IMR-90 (cell line): Measurements from ENCODE around the gene ANTXR1.

Source experiments
- CHD1 ChIP-seq: IDR thresholded peaks from 2 replicates; pipeline ENCODE4 v1.6.1; 2012; ENCODE audit warnings: low read depth, low read length, improper control_type of control experiment
- MAZ ChIP-seq: IDR thresholded peaks from 2 replicates; pipeline ENCODE4 v1.6.1; 2012; ENCODE audit warnings: low read depth, mild to moderate bottlenecking, low read length, improper control_type of control experiment, moderate library complexity, borderline replicate concordance
- NFE2L2 ChIP-seq: fragments of 150-350 bp; IDR thresholded peaks from 2 replicates; pipeline ENCODE4 v1.6.1; 2016; ENCODE audit warnings: low read depth, mild to moderate bottlenecking, low read length
- POLR2A ChIP-seq: IDR thresholded peaks from 2 replicates; pipeline ENCODE4 v1.6.1; 2012; ENCODE audit warnings: mild to moderate bottlenecking, low read depth, low read length
- RFX5 ChIP-seq: IDR thresholded peaks from 2 replicates; pipeline ENCODE4 v1.8.0; 2012; ENCODE audit warnings: low read depth, mild to moderate bottlenecking, low read length, moderate library complexity
- SMC3 ChIP-seq: fragments of 150-350 bp; IDR thresholded peaks from 2 replicates; pipeline ENCODE4 v1.6.1; 2016; ENCODE audit warnings: low read depth, mild to moderate bottlenecking, antibody characterized with exemption, low read length, moderate library complexity
- TF ChIP-seq, protein P1 (sequence below): fragments of 150-350 bp; IDR thresholded peaks from 2 replicates; pipeline ENCODE4 v1.6.1; 2016; ENCODE audit warnings: low read depth, mild to moderate bottlenecking, low read length, moderate library complexity, borderline replicate concordance
- TF ChIP-seq, protein P2 (sequence below): conservative IDR thresholded peaks from 2 replicates; pipeline ENCODE4 v1.5.1; 2012; ENCODE audit warnings: mild to moderate bottlenecking, low read depth, low read length, improper control_type of control experiment
- TF ChIP-seq, protein P3 (sequence below): fragments of 150-350 bp; IDR thresholded peaks from 2 replicates; pipeline ENCODE4 v1.6.1; 2017; ENCODE audit warnings: mild to moderate bottlenecking, antibody characterized with exemption, low read length, low read depth

DNA sequence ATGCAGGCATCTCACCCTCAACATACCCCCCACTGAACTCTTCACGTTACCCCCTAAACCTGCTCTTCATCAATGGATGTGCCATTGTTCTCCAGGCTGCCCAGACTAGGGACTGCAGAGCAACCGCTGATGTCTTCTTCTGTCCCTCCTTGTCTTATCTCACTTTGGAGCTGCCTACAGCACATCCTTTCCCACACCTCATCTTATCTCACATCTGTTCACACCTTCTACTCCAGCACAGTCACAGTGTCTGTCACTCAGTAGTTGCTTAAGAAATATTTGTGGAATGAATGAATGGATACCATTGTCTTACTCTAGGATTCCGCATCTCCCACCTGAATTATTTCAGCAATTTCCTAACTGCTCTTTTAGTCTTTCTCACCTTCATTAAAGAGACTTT lies 144.5 kb downstream of the ANTXR1 start:
- TF ChIP-seq, protein P1, sequence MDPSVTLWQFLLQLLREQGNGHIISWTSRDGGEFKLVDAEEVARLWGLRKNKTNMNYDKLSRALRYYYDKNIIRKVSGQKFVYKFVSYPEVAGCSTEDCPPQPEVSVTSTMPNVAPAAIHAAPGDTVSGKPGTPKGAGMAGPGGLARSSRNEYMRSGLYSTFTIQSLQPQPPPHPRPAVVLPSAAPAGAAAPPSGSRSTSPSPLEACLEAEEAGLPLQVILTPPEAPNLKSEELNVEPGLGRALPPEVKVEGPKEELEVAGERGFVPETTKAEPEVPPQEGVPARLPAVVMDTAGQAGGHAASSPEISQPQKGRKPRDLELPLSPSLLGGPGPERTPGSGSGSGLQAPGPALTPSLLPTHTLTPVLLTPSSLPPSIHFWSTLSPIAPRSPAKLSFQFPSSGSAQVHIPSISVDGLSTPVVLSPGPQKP = no peak
- TF ChIP-seq, protein P2, sequence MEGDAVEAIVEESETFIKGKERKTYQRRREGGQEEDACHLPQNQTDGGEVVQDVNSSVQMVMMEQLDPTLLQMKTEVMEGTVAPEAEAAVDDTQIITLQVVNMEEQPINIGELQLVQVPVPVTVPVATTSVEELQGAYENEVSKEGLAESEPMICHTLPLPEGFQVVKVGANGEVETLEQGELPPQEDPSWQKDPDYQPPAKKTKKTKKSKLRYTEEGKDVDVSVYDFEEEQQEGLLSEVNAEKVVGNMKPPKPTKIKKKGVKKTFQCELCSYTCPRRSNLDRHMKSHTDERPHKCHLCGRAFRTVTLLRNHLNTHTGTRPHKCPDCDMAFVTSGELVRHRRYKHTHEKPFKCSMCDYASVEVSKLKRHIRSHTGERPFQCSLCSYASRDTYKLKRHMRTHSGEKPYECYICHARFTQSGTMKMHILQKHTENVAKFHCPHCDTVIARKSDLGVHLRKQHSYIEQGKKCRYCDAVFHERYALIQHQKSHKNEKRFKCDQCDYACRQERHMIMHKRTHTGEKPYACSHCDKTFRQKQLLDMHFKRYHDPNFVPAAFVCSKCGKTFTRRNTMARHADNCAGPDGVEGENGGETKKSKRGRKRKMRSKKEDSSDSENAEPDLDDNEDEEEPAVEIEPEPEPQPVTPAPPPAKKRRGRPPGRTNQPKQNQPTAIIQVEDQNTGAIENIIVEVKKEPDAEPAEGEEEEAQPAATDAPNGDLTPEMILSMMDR = no peak
- no peak for TF ChIP-seq RFX5
- TF ChIP-seq POLR2A = no peak
- TF ChIP-seq, protein P3, sequence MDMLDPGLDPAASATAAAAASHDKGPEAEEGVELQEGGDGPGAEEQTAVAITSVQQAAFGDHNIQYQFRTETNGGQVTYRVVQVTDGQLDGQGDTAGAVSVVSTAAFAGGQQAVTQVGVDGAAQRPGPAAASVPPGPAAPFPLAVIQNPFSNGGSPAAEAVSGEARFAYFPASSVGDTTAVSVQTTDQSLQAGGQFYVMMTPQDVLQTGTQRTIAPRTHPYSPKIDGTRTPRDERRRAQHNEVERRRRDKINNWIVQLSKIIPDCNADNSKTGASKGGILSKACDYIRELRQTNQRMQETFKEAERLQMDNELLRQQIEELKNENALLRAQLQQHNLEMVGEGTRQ = no peak
- TF ChIP-seq SMC3 = no peak
- no peak for TF ChIP-seq NFE2L2
- no peak for TF ChIP-seq CHD1
- no peak for TF ChIP-seq MAZ
